GM18508 (cell line): Measurements from ENCODE around the gene CCDC91.

Source experiments
- ATAC-seq: cut with Tn5 transposase; IDR thresholded peaks from one replicate; pipeline ENCODE4 v1.9.1; 2021; ENCODE audit warnings: moderate number of reproducible peaks; ENCODE audit not compliant: insufficient read depth, unreplicated experiment

The CCDC91 gene

GRCh38 chr12:28507867-28508266 is 317.6 kb downstream of the CCDC91 start:
- no peak for ATAC-seq

DNA sequence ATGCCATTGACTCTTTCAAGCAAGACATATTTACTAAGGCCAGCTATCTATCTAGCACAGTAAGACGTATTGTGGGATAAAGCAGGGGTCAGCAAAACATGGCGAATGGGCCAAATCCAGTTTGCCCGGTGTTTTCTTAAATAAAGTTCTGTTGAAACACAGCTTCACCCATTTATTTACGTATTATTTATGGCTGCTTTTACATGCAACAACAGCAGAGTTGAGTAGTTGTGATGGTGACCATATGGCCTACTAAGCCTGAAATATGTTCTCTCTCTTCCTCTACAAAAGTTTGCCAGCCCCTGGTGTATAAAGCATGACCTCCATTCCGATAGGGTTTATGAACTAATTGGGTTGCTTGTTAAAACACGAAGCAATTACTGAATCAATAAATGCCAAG is 322.1 kb downstream of the CCDC91 start:
- ATAC-seq: no peak

DNA sequence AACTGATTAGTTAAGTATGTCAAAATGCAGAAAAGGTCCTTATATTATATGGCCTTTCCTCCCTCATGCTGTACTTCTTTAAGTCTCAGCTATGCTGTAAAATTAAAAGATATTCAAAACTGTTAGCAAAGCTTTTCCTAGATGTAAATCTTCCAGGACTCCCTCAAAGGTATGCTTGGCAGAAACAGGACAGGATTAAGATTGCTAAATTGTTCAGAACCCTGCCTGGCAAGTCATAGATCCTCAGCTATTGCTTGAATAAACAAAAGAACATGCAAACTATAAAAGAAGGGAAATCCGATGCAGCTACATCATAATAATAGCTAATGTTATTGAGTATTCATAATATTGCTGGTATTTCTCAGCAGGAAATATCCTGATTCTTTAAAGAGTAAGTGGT is 322.6 kb downstream of the CCDC91 start:
- ATAC-seq: no peak

- no peak for ATAC-seq
Measured at GRCh38 chr12:28513983-28514382, 323.7 kb downstream of the CCDC91 start.

- no peak for ATAC-seq
Measured at GRCh38 chr12:28517101-28517500, 326.8 kb downstream of the CCDC91 start.

- ATAC-seq: no peak
Measured at GRCh38 chr12:28527631-28528249, 337.5 kb downstream of the CCDC91 start.

GRCh38 chr12:28535216-28535615 is 345.0 kb downstream of the CCDC91 start:
- no peak for ATAC-seq

- ATAC-seq: no peak
Measured at GRCh38 chr12:28536088-28536487, 345.8 kb downstream of the CCDC91 start.

DNA sequence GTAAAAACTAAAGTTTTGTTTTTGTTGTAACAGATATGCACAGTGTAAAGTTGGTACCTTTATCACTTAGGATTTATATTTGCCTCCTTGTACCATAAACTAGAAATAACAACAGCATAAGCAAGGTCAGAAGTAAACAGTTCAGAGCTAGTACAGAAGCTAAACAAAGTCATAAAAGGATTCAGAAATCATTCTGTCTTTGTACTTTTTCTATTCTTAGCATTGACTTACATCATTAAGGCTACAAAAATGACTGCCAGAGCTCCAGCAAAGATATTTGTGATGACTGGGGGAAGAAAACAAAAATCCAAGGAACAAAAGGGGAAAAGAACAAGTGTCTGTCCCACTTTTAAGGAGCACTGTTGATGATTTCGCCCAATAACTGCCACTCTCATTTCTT is 347.2 kb downstream of the CCDC91 start:
- no peak for ATAC-seq

DNA sequence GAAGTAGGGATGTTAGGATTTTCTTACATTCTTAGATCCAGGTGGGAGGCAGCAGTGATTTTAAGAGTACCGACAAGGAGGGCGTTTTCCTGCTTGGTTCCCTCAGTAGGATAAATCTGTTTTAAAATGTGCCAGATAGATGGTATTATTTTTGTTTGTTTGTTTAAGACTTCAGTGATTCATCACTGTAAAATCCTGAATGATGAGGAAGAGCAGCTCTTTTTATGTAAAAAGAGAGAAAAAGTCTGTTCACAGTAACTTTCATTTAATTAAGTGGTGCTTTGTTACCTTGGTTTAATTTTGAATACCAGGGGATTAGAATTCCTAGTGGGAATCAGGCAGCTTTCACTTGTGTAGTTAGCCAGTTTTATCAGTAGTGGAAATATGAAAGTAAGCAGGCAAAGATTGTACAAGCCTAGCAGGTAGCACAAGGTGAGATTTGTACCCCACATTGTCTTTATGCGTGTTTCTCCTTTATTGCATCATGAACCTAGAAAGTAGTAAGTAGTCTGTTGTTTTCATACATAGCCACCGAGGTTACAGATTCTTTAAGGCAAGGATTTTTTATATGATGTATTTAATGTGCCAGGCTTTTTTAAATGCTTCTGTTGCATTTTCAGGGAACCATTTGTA is 349.6 kb downstream of the CCDC91 start:
- no peak for ATAC-seq

DNA sequence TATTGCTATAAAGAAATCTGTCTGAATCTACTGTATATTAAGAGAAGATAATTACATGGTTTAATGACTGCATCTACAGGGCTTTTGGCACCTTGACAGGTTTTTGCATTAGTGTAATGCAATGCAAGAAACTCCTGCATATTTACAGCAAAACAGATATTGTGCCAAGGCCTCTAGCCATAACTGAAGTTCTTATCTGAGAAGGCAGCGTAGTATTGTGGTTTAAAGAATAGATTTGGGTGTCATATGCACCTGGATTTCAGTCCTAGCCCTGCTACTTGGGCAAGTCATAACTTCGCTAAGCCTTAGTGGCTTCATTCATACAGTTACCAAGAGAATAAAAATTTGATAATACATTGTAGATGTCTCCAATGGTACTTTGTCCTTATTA is 350.1 kb downstream of the CCDC91 start:
- ATAC-seq: no peak

DNA sequence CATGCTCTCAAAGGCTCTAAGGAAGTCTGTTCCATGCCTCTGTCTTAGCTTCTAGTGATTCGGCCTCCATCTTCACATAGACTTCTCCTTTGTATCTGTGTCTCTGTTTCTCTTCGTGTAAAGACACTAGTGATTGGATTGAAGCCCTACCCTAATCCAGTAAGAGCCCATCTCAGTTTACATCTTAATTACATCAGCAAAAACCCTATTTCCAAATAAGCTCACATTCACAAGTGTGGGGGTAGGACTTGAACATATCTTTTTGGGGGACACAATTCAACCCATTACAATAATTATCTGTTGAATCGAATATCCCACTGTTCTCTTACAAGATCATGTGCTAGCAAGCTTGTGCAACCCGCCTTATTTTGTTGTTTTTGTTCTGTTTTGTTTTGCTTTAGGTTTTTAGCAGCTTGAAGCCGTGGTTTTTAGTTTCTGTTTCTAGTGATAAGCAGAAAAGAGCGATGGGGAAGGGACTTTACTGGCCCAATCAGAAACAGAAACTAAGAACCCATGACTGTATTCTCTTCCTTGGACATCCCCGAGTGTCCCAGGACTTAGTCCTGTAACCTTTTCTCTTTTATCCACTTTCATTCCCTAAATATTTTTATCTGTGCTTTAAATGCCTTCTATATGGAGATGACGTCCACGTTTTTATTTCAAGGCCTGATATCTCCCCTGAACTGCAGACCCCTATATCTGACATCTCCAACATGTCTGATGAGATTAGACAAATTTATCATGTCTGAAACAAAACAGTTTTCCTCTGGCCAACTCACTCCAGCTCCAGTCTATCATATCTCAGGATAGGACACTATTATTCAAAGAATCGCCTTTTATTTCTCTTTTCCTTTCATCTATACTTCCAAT is 353.0 kb downstream of the CCDC91 start:
- peak; percentile 51 for ATAC-seq

DNA sequence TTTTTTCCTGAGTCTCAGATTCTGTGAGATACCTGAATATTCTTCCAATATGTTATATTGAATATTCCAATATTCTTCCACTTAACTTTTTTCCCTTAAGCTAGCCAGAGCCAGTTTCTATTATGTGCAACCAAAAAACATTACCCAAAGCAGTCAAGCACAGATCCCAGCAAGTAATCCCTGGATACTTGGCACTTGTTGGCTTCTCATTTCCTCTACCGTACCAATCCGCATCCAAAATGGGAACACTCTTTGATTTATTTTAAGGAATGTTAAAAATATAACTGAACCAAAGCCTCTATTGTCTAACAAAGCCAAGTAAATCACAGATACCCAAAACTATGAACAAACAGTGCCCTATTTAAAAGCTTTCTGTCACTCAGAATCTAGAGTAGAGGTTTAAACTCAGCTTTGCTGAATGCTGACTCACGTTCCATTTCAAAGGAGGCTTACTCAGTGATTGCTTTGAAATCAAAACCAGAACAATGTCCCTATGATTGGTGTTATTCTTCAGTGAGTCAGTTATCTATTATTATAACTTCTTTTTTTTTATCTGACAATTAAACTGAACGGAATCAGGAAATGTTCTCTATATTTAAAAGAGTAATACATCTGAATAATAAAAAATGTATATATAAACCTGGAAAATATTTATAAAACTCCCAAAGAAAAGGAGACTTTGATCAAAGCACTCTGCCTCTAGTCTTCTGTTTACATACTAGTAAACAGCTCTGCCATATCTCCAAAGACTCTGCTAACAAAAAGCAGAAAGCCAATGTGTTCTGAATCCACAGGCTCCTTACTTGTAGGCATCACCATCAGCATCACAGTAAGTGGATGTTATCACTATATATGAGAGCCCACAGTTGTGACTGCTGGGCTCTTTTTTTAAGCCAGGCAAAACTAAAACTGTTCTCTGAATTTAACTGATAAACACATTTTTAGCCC is 360.8 kb downstream of the CCDC91 start:
- no peak for ATAC-seq

DNA sequence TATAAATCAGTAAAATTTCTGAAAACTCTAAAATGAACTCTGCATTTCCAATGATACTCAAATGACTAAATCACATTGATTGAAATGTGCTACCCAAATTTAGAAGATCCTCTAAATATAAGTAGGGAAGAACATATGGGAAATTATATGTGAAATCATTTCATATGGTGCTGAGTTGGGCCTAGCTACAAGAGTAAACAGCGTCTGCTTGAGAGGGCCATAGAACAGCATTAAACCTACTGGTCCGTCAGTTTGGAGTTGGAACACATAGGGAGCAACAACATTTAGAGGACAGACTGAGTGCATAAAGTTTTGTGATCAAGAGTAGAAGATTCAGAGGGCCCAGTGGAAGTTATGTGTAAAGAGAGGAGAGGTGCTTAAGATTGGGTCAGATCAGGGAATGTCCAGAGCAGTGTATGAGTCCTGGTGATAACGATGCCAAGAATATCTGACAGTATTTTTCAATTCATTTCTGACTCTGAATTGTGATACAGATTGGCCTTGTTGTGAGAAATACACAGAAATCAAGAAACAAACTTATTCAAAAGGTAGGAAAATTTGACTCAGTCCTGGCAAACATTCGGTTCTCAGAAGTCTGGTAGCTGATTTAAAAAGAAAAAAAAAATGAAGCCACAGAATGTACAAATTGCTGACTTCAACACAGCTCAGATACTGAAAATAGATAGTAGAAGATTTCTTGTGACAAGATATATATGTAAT is 362.2 kb downstream of the CCDC91 start:
- no peak for ATAC-seq

GRCh38 chr12:28555748-28556147 is 365.5 kb downstream of the CCDC91 start:
- ATAC-seq: no peak

DNA sequence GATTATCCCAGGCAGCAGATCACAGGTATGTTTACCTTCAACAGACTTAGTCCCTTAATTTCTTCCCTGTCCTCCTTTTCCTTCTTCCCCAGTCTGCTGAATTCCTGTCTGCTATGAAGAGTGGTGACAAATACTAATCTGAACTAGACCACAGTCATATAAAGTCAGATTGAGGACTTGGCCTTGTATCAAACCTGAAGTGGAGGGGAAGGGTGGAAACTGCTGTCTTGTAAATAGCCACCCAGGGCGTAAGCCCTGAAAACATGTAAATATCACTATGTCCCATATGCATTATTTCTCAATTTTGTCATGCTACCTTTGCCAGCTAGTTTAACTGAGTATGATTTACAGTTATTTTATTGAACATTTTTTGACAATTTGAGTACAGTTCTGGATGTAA is 368.0 kb downstream of the CCDC91 start:
- ATAC-seq: no peak

GRCh38 chr12:28563286-28563685 is 373.0 kb downstream of the CCDC91 start:
- ATAC-seq: no peak

DNA sequence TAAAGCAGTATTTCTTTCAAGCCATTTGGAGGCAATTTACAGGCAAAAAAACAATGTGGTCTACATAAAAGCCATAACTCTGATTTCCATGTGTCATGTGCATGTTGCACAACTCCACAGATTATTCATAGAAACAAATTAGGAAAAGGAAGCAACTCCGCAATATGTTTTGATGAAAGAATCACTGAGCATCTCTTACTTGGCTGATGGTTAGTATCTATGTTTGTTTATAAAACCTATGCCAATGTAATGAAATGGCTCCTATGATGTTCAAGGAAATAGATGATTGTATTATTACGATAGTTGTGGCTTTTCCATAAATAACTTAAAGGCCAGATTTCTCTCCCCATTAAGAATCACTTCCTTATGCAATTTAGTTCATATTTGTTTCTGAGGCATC is 373.7 kb downstream of the CCDC91 start:
- ATAC-seq: no peak

DNA sequence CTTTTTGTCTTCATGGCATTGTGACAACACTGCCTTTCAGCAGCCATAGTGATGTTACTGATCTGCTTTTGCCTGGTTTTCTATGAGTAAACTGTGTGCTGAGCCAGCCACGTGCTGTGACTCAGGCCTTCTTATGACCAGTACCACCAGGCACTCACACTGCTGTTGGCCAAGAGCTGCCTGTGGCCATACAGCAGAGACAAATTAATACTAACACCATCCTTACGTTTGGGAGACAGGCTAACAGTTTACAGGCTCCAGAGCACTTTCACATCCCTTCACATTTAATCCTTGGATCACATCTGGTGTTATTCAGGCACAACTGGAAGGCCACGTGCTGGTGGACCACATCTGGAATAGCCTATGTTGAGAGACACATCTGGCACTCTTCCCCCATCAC is 377.9 kb downstream of the CCDC91 start:
- ATAC-seq: no peak

DNA sequence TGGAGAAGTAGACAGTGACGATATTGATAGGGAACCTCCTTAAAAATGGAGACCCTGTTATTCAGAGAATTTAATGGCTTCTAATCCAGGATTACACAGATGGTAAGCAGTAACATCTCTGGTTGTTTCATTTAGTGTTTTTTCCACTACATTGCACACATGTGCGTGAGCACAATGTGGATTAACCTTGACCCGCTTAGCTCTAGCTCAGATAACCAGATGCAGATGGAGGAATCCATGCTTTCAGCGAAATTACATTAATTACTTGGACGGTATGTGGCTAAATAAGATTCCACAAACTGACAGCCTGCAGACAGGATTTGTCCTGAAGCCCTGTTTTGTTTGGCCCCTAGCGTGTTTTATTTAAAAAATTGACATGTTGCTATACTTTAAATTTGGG is 378.4 kb downstream of the CCDC91 start:
- no peak for ATAC-seq
